Smooth muscle cell (in vitro differentiated cells): ENCODE results near the gene LIPG. TPM values are rescaled to one million over a fixed set of nuclear protein-coding genes. Genes with fewer than 3 reads are reported as not detected.
A peak's percentile ranks its signal among the peaks of the same experiment; 100 is the strongest.

Source experiments
- DNase-seq: peaks from one replicate; lab custom pipeline; 2025; ENCODE audit not compliant: unreplicated experiment; lab: John Stamatoyannopoulos, UW
- H2AFZ ChIP-seq: fragments of 200-600 bp; sonication (generic); 2 replicates; pipeline ENCODE4 v1.6.0; 2016; ENCODE audit warnings: antibody characterized with exemption, low read depth, mild to moderate bottlenecking
- H3F3A ChIP-seq: fragments of 200-600 bp; sonication (generic); 2 replicates; pipeline ENCODE4 v1.6.0; 2017; ENCODE audit warnings: antibody characterized with exemption, low read depth
- H3K27ac ChIP-seq: fragments of 200-600 bp; sonication (generic); 2 replicates; pipeline ENCODE4 v1.5.1; 2016; ENCODE audit warnings: low read depth, mild to moderate bottlenecking
- H3K27me3 ChIP-seq: fragments of 200-600 bp; sonication (generic); 2 replicates; pipeline ENCODE4 v1.6.1; 2016; ENCODE audit warnings: low read depth, mild to moderate bottlenecking
- H3K36me3 ChIP-seq: fragments of 200-600 bp; sonication (generic); 2 replicates; pipeline ENCODE4 v1.5.1; 2016; ENCODE audit warnings: low read depth
- H3K4me1 ChIP-seq: fragments of 200-600 bp; sonication (generic); 2 replicates; pipeline ENCODE4 v1.5.1; 2016; ENCODE audit warnings: low read depth
- H3K4me2 ChIP-seq: fragments of 200-600 bp; sonication (generic); 2 replicates; pipeline ENCODE4 v1.6.0; 2016; ENCODE audit warnings: mild to moderate bottlenecking
- H3K4me3 ChIP-seq: fragments of 200-600 bp; sonication (generic); 2 replicates; pipeline ENCODE4 v1.5.1; 2016; ENCODE audit warnings: mild to moderate bottlenecking
- H3K79me2 ChIP-seq: fragments of 200-600 bp; sonication (generic); 2 replicates; pipeline ENCODE4 v1.6.0; 2016; ENCODE audit warnings: low read depth, mild to moderate bottlenecking
- H3K9ac ChIP-seq: fragments of 200-600 bp; sonication (generic); 2 replicates; pipeline ENCODE4 v1.6.0; 2016; ENCODE audit warnings: low read depth
- H3K9me3 ChIP-seq: fragments of 200-600 bp; sonication (generic); replicated peaks from 2 replicates; pipeline ENCODE4 v1.5.1; 2016; ENCODE audit warnings: low read depth
- H4K20me1 ChIP-seq: fragments of 200-600 bp; sonication (generic); 2 replicates; pipeline ENCODE4 v1.6.0; 2016; ENCODE audit warnings: low read depth
- WGBS: methylation state at CpG from one replicate; pipeline ENCODE4 v1.1.7; 2016; ENCODE audit warnings: low lambda C conversion rate; 5-methylcytosine and 5-hydroxymethylcytosine counted together
- polyA plus RNA-seq: library from polyadenylated mRNA; unstranded; fragments of >200 nt; fragmentation: Nextera tagmentation; extraction: Ambion mirVana; gene quantifications from 2 replicates; pipeline ENCODE4 v1.2.1, GENCODE V29; 2016
- total RNA-seq: library from RNA; depleted of rRNA; stranded (reverse); fragments of >200 nt; gene quantifications from 2 replicates; pipeline ENCODE4 v1.2.3, GENCODE V29; 2014
- TF ChIP-seq, protein P1 (sequence below): fragments of 200-600 bp; sonication (generic); IDR thresholded peaks from 2 replicates; pipeline ENCODE4 v1.5.1; 2017; ENCODE audit warnings: borderline replicate concordance, mild to moderate bottlenecking, antibody characterized with exemption; ENCODE audit not compliant: insufficient read depth, poor library complexity, severe bottlenecking

Gene LIPG
- total and polyA plus RNA-seq, 2 experiments from 2014 or later = 15.3 to 25.6 TPM

DNA sequence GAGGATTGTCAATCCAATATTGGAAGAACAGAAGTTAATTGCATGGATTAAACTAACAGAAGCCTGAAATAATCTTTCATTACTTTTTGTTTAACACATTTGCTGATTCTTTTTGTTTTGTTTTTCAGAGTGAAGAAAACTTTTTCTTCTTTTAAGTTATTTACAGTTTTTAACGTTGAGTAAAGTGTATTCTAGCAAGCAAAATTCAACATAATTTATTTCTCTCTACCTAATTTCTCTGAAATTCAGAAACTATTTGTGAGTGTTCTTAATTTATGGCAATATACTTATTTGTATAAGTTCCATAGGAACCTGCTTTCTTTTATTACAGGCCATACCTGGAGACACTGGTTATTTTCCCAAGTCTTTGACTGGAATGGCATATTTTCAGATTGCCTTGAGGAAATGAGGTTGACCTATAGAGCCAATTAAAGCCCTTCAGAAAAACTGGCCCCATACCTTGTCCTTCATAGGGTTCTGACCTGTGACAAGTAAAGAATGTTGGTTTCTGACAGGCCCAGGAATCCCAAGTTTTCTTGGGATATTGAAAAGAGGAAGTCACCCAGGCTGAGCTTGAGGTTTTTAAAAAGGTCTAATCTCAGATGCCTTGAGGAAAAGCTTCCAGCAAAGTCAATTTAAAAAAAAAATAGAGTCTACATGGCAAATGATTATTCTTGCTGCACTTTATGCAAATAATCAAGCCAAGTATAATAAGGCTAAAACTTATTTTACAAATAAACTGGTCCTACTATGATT lies 26.8 kb upstream of the LIPG start:
- TF ChIP-seq, protein P1, sequence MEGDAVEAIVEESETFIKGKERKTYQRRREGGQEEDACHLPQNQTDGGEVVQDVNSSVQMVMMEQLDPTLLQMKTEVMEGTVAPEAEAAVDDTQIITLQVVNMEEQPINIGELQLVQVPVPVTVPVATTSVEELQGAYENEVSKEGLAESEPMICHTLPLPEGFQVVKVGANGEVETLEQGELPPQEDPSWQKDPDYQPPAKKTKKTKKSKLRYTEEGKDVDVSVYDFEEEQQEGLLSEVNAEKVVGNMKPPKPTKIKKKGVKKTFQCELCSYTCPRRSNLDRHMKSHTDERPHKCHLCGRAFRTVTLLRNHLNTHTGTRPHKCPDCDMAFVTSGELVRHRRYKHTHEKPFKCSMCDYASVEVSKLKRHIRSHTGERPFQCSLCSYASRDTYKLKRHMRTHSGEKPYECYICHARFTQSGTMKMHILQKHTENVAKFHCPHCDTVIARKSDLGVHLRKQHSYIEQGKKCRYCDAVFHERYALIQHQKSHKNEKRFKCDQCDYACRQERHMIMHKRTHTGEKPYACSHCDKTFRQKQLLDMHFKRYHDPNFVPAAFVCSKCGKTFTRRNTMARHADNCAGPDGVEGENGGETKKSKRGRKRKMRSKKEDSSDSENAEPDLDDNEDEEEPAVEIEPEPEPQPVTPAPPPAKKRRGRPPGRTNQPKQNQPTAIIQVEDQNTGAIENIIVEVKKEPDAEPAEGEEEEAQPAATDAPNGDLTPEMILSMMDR = no peak
- no peaks in the 10 kb centered on the region for H3K9me3 ChIP-seq
- H3K4me1 ChIP-seq = no peaks in the 10 kb centered on the region
- H3K27ac ChIP-seq = no peak overlapping the region
- H3K4me3 ChIP-seq = no peak overlapping the region
- H3K4me2 ChIP-seq = no peak overlapping the region
- H3F3A ChIP-seq = no peaks in the 10 kb centered on the region
- no peaks in the 10 kb centered on the region for H3K27me3 ChIP-seq
- no peaks in the 10 kb centered on the region for H3K79me2 ChIP-seq
- no peaks in the 10 kb centered on the region for H3K36me3 ChIP-seq
- H4K20me1 ChIP-seq = no peaks in the 10 kb centered on the region
- H3K9ac ChIP-seq = no peak overlapping the region
- 97% methylated on average over 1 of the region's 1 CpG for WGBS
- H2AFZ ChIP-seq = no peak overlapping the region
- DNase-seq = no peak

DNA sequence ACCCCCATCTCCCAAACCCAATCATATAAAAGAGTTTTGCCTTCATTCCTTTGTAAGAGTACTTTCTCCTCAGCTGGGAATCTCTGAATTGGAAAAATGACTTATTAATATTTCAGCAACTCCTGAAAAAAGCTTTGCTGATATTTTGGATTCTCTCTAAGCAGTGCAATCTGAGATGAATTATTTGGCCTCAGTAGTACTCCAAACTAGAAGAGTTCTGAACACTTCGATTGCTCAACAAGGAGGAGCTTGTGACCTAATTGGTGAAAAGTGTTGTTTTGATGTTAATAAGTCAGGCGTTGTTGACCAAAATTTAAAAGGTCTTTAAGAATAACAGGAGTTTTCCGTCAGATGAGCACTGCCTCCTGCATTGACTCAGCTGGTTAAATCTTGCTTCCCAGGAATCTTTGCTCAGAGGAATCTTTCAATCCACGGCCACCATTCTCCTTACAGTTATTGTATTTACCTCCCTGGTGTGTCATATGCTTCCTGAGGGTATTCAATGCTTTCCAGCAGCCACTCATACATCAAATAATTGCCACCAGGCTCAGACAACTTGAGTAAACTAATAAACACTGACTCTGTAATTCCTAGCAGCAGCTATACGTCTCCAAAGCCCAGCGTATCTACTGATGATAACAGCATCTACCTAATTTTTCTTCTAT lies 24.5 kb upstream of the LIPG start:
- no peak overlapping the region for H3K4me2 ChIP-seq
- no peaks in the 10 kb centered on the region for H3K9me3 ChIP-seq
- 68% methylated on average over 6 of the region's 6 CpGs for WGBS
- no peak overlapping the region for H3K4me3 ChIP-seq
- H3K36me3 ChIP-seq = no peaks in the 10 kb centered on the region
- H3F3A ChIP-seq = no peaks in the 10 kb centered on the region
- H4K20me1 ChIP-seq = no peaks in the 10 kb centered on the region
- no peaks in the 10 kb centered on the region for H3K79me2 ChIP-seq
- H3K9ac ChIP-seq = no peak overlapping the region
- H3K27me3 ChIP-seq = no peaks in the 10 kb centered on the region
- no peak overlapping the region for H3K27ac ChIP-seq
- H2AFZ ChIP-seq = peak overlapping the region; percentile 71
- TF ChIP-seq, protein P1 = no peak
- DNase-seq = no peak
- H3K4me1 ChIP-seq = no peaks in the 10 kb centered on the region

DNA sequence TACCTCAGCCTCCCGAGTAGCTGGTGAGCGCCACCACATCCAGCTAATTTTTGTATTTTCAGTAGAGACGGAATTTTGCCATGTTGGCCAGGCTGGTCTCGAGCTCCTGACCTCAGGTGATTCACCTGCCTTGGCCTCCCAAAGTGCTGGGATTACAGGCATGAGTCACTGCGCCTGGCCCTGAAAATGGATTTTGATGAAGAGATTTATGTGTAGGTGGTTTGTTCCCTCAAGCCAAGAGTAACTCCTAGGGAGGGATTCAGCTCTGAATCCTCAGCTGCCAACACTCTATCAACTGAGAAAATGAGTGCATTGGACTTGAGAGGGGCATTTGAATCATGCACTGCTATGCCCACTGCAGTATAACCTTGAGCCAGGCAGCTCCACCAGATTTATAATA lies 17.5 kb upstream of the LIPG start:
- 79% methylated on average over 5 of the region's 5 CpGs for WGBS
- Histone ChIP-seq H3K9me3 (no peaks in the 10 kb centered on the region), H3K36me3 (no peaks in the 10 kb centered on the region), H3K79me2 (no peaks in the 10 kb centered on the region), H2AFZ (no peak overlapping the region), H3K4me1 (peaks cover 11% of the 10 kb centered on the region), H3K4me3 (no peak overlapping the region), H3K27ac (no peak overlapping the region), H3K27me3 (no peaks in the 10 kb centered on the region), H3K9ac (no peak overlapping the region), H3K4me2 (no peak overlapping the region), H3F3A (peaks cover 5% of the 10 kb centered on the region), H4K20me1 (no peaks in the 10 kb centered on the region)
- DNase-seq = no peak
- TF ChIP-seq, protein P1 = no peak
